ENCODE measurements around the gene DCAF5. TPM values are rescaled to one million over a fixed set of nuclear protein-coding genes. Genes with fewer than 3 reads are reported as not detected.

Gene DCAF5
- total RNA-seq, 4 donors from 2014 or later = 34.9 to 67.6 (median 48.1) TPM

DNA sequence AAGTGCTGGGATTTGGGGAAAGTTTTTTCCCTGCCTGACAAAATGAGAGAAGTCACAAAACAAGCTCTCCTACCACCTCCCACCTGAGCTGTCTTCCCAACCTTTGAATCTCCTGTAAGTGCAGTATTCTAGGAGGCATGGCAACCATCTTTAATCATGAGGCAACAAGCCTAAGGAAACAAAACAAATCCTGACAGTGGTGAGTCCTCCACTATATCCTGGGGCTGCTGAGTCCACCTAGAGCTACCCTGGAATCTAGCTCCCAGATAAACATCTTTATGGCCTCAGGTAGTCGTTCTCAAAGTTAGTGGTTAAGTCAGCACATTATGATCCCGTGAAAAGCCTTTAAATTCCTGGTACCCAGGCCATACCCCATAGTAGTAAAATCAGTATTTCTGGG, 151.5 kb downstream of the DCAF5 start:
- no peak for TF ChIP-seq POLR2AphosphoS5 (IDR thresholded peaks at IDR 0.05)
- TF ChIP-seq, protein P1, sequence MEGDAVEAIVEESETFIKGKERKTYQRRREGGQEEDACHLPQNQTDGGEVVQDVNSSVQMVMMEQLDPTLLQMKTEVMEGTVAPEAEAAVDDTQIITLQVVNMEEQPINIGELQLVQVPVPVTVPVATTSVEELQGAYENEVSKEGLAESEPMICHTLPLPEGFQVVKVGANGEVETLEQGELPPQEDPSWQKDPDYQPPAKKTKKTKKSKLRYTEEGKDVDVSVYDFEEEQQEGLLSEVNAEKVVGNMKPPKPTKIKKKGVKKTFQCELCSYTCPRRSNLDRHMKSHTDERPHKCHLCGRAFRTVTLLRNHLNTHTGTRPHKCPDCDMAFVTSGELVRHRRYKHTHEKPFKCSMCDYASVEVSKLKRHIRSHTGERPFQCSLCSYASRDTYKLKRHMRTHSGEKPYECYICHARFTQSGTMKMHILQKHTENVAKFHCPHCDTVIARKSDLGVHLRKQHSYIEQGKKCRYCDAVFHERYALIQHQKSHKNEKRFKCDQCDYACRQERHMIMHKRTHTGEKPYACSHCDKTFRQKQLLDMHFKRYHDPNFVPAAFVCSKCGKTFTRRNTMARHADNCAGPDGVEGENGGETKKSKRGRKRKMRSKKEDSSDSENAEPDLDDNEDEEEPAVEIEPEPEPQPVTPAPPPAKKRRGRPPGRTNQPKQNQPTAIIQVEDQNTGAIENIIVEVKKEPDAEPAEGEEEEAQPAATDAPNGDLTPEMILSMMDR (IDR thresholded peaks at IDR 0.05) = no peak
- no peak for TF ChIP-seq POLR2A (IDR thresholded peaks at IDR 0.05)
- TF ChIP-seq EP300 (IDR thresholded peaks at IDR 0.05) = no peak
- no peak overlapping the region for H3K4me3 ChIP-seq
- no peak overlapping the region for H3K27ac ChIP-seq
- WGBS = 64% methylated on average over 2 of the region's 2 CpGs
- no peaks in the 10 kb centered on the region for H3K9me3 ChIP-seq
- H3K27me3 ChIP-seq = no peaks in the 10 kb centered on the region
- H3K36me3 ChIP-seq = no peaks in the 10 kb centered on the region
- DNase-seq (ENCODE audit: low spot score in 2 of 2) = no peak
- H3K4me1 ChIP-seq = peaks cover 13% of the 10 kb centered on the region

Other genes starting within 250 kb of the DCAF5 start
- 100 to 1,000 TPM in 2 of 4 donors, 10 to 100 TPM in 2; 76.8 to 117 (median 94.0) TPM for gene ACTN1, start 173.8 kb downstream of the DCAF5 start, total RNA-seq
- gene EXD2, start 38.4 kb upstream of the DCAF5 start, total RNA-seq = 10 to 100 TPM; 17.6 to 26.8 (median 19.6) TPM
- 1 to 10 TPM; 2.1 to 4.6 (median 3.4) TPM for gene GALNT16, start 107.0 kb upstream of the DCAF5 start, total RNA-seq
- gene ERH, start 245.2 kb upstream of the DCAF5 start, total RNA-seq = 10 to 100 TPM; 40.6 to 54.3 (median 41.5) TPM
- gene SLC39A9, start 245.6 kb upstream of the DCAF5 start, total RNA-seq = 10 to 100 TPM; 46.5 to 65.6 (median 60.2) TPM